GF-D8 (cell line): ENCODE data around the gene PTPN21.
"Not testable (repeated sequence)": the region's sequence is repeated elsewhere in the genome, so short reads cannot be mapped to it uniquely, and the experiment has no call there.

ENCODE experiments used
- DNase-seq: peaks from one replicate; lab custom pipeline; 2025; lab: John Stamatoyannopoulos, UW

PTPN21 gene

DNA sequence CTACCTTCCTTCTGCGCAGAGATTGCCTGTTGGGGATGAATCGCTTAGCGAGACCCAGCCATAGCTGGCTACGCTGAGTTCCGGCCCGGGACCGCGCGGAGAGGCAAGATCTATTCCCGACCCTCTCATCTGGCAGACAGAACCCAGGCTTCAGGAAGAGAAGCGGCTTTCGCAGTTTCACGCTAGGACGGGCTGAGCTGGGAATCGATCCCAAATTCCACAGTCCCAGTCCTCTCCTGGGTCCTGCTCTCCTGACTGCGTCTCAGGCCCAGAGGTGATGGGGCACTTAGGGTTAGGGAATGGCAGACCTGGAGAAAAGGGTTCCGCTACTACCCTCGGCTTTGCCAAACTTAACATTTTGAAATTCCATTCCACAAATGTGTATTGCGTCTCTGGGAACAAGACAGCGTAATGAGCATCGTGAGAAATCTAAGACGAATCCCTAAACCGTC, 2.8 kb downstream of the PTPN21 start:
- DNase-seq: no peak

DNA sequence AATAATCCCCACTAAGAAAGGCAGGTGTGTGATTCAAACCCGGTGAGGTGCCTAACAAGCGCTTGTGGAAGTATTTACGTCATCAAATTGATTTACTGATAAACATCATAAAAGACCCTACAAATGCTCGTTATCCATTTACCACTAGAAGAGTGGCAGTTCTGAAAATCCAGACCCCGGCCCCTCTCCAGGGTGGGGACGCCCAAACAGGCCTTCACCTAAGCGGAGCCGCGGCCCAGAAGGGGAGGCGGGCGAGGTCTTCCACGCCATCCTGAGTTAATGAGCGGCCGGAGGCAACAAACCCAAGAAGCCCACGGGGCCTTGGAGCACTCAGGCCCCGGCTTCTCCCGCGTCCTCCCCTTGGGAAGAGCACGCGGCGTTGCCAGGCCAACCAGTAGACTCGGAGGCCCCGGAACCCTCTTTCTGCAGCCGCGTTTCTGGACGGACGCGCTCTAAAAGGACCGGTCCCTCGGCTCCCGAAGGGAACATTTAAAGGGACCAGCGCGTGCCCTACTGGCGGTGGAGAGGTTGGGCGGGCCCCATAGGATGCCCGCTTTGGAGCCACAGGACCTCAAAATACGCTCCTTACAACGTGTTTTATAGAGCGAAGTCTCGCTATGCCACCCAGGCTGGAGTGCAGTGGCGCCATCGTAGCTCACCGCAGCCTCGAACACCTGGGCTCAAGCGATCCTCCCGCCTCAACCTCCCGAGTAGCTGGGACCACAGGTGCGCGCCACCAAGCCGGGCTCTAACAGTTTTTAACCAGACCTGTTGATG, 3.5 kb downstream of the PTPN21 start:
- DNase-seq: no peak

DNA sequence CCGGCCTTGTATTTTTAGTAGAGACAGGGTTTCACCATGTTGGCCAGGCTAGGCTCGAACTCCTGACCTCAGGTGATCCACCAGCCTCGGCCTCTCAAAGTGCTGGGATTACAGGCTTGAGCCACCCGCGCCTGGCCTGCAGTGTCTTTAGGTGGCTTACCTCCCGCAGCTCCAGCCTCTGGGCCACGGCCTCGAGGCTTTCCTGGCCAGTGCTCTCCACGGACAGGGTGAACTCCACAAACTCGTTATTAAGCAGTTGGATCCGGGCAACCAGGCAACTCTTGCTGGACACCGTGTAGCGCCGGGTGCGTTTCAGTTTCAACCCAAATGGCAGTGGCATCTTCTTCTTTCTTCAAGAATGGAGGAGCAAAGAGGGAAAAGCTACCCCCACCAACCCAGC, 4.7 kb downstream of the PTPN21 start:
- no peak for DNase-seq

DNA sequence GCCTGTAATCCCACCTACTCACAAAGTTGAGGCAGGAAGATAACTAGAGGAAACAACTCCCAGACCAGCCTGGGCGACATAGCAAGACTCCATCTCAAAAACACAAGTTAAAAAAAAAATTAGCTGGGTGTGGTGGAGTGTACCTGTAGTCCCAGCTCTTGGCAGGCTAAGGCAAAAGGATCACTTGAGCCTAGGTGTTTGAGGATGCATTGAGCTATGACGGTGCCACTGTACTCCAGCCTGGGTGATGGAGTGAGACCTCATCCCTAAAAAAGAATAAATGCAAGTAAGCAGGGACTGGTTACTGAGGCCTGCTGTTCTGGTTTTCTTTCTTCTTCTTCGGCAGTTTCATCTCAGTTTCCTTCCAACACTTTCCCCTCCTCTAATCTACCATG, 7.4 kb downstream of the PTPN21 start:
- no peak for DNase-seq

DNA sequence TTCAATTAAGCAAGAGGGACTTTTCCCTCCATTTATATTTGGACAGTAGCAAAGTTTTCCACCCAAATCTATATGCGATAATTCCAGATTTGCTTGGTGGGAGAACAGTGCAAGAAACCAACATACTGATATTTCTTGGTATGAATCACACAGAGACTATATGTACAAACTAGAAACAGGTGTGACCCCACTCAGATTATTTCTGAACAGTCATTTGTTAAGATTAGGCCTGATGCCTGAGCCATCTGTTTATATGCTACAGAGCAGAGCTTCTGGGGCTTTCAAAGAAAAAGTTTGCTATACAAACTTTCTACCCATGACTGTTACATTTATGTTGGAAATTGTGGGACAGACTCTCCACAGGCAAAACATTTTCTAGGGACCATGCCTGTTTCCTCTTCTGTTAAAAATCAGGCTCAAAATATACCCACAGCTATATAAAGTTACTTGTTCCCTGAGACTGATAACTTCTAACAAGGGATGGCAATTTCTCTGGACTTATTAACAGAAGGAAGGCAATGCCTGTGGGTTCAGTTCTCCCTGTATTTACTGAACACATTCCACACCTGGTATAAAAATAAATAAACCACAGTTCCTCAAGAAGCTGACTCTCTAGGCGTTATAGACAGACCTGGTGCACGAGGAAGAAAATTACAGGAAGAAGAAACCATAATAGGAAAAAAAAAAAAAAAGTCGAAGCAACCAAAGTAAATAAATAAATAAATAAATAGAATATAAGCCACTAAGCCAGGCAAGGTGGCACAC, 8.0 kb downstream of the PTPN21 start:
- DNase-seq: no peak

DNA sequence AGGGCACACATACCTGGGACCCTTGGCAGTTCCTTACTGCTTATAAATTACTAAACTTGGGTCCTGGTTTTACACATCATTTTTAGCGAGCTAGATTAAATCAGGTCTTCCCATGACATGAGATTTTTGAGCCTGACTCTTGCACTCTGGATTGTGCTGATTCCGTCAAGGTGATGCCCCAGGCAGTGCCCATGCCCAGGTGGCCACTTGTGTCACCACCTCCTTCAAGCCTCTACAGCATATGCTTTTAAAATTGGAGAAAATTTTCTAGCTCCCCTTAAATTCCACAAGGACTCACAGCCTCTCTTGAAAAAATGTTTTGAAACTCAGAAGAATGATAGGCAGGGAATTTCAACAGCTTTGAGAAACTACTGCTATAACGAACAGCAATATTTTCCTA, 9.6 kb downstream of the PTPN21 start:
- DNase-seq: no peak

DNA sequence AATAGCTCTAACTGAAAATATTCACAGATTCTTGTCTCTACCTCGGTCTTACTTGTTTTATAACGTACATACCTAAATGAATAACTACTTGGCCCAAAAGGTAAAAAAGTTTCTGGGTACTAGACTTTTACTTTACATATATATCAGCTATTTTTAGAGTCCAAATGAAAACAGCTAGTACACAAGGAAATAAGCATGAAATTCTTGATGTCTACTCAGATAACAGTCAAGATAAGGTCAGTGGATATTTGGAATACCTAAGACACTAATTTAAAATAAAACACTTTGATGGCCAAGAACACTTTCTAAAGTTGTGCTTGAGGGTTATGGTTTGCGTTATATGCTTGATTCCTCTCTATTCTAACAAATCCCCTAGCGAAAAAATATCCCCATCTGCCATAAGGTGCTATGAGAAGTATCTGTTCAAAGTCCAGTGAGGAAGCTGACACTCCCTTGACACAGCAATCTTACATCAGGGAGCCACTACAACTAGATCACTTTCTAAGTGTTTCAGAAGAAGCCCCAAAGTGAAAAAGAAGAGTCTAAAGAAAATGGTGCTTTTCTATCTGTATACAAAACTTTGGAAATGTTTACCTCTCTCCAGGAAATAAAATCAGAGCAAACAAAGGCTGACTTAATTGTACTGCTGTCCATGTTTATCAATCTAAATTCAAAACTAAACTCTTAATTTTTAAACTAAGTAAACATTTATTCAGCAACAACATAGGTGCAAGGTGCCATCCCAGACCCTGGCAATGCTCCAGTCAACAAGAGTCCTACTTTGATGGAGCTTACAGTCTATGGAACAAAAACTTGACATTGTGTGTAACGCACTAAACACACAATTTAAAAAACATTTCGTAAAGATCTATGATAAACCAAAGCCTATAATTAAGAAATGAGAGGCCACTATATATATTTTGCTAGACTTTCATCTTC, 11.7 kb downstream of the PTPN21 start:
- no peak for DNase-seq

DNA sequence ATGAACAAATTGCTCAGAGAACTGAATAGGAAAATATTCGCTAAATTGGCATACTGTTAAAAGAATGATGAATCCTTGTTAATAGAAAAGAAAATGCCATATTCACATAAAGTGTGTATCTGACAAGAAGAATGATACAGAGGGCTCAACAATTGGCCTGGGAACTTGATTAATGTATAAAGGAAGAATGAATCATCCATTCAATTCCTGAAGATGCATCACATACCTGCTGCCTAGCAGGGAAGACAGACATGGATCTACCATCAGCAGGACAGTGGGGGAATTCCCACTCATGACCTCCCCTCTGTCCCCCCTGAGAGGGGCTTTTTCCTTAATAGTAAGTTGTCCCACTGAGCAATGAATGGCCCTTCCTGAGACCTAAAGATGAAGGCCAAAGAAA, 13.5 kb downstream of the PTPN21 start:
- DNase-seq: no peak

DNA sequence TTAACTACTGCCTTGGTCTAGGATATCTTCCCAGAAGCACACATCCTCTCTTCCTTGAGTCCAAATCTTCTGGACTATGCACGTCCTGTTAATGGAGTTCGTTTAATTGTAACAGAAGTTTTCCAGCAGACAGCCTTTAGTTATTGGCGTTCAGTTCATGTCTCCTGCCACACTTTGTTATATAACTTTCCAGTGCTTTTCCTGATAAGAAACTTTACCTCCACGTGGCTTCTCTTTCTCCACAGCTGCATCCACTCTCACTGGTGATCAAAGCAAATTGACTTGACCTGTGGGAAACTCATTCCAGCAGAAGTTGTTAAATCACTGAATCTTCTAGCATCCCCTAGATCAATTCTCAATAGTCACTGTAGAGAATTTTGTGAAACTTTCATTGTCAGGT, 19.0 kb downstream of the PTPN21 start:
- DNase-seq: no peak

DNA sequence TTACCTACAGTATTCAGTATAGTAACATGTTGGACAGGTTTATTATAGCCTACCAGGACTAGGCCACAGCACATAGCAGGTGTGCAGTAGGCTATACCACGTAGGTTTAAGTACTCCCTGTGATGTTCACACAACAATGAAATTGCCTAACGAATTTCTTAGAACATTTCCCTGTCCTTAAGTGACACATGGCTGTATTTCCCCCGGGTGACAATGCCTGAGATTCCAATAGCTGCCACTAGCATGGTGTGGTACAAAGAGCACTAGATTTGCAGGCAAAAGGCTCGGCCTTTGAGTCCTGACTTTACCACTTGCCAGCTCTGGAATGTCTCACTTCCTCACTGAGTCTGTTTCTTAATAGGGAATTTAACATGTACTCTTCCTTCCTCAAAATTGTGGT, 19.7 kb downstream of the PTPN21 start:
- DNase-seq: peak; percentile 0

DNA sequence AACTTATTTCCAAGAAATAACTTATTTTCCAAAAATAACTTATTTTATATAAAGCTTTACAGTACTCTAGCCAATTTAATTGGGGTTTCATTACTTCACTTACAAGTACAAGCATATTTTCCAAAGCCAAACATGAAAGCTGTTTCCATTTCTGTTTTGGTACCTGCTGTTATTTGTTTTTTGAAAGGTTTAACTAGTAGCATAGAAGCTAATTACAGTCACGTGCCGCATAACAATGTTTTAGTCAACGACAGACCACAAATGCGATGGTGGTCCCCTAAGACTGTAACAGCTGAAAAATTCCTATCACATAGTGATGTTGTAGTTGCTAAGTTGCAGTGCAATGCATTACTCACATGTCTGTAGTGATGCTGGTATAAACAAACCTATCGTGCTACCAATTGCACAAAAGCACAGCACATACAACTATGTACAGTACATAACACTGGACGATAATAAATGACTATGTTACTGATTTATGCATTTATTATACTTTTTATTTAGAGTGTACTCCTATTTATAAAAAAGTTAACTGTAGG, 21.7 kb downstream of the PTPN21 start:
- no peak for DNase-seq

DNA sequence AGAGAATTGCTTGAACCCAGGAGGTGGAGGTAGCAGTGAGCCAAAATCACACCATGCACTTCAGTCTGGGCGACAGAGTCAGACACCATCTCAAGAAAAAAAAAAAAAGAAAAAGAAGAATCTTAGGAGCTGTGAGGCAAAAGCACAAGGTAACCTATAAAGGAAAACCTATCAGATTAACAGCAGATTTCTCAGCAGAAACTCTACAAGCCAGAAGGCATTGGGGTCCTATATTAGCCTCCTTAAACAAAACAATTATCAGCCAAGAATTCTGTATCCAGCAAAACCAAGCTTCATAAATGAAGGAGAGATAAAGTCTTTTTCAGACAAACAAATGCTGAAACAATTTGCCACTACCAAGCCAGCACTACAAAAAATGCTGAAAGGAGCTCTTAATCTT, 24.9 kb downstream of the PTPN21 start:
- DNase-seq: not testable (repeated sequence)

DNA sequence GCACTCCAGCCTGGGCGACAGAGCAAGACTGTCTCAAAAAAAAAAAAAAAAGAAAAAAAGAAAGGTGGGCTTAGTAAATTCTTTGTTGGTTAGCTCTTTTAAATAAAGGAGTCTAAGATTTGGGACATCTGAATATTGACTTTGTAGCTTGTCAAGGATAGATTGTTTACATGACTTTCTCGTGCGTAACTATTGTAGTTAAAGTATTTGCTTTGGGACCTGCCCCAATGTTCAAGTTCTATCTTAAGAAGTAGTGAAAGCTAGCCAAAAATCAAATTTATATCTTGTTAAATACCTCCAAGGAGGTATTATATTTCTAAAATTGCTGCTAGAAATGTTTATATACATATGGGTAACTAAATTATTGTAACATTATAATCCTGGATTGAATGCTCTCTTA, 32.4 kb downstream of the PTPN21 start:
- no peak for DNase-seq

DNA sequence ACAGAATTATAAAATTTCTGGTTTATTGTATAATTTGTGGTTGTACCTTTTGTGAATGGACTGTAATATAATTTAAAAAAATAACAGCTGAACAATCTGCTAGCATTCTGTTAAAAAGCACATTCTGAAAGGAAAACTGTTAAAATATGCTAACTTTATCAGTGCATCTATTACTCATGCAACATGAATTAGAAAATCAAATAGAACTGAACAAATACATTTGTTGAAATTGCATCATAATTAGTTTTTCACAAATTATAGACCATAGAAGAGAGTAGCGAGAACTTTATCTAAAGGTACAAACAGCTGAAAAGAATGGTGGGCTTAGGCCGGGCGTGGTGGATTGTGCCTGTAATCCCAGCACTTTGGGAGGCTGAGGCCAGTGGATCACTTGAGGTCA, 33.0 kb downstream of the PTPN21 start:
- no peak for DNase-seq

DNA sequence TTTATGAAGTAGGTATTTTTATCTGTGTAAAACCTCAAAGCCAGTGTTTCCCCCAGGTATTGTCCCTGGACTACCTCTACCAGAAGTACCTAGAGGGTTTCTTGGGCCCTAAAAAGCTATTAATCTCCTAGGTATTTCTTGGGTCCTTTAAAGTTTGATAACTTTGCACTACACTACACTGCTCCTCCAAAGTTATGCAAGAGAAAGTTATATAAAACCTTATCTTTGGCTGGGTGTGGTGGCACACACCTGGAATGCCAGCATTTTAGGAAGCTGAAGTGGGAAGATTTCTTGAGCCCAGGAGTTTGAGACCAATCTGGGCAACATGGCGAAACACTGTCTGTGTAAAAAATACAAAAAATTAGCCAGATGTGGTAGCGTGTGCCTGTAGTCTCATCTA, 34.9 kb downstream of the PTPN21 start:
- DNase-seq: no peak

DNA sequence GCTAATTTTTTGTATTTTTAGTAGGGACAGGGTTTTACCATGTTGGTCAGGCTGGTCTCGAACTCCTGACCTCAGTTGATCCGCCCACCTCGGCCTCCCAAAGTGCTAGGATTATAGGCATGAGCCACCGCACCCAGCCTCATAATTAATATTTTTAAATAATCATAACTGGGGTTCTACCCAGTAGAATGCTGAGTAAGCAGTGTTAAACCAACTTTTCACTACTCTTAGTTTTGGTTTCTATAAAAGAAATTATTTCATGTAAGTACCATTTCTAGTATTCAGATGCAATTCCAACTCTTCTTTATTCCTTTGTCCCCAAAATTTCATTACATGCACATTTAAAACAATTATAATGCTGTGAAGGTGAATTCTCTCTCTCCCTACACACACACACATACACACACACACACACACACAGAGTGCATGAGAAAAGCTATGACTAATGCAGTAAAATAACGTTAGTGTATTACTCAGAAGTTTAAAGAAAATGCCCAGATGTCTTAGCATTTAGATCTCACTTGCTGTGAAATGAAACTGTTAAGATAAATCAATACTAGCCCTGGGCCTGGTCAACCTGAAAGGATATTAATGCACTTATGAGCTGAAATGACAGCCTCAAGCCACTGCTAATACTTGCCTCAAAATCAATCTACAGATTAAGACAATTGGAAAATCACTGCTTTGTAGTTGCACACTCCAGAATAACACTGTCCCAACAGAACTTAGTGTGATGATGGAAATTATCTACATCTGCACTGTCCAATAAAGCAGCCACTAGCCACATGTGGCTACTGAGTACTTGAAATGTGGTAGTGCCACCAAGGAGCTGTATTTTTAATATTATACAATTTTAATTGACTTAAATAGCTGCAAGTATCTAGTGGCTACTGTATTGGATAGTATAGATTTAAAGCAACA, 36.0 kb downstream of the PTPN21 start:
- no peak for DNase-seq

DNA sequence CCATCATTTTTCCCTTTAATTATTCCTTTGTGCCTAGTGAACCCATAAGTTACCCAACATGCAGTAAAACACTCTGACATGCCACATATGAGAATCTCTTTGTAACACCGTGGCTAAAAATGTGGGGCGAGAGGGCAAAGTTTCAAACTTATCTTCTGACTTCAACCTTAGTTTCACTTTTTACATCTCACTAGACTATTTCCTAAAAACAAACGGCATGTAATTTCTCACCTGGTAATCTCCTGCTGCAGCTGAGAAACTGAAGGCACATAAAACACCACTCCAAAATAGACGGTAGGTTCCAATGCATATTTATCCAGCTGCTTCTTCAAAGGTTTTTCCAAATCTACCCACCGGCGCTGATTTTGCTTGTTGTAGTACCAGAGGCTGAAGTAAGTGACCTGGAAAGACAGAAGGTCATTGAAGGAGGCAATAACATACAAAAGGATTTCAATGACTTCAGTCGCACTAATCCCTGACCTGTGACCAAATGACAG, 37.9 kb downstream of the PTPN21 start:
- DNase-seq: no peak

DNA sequence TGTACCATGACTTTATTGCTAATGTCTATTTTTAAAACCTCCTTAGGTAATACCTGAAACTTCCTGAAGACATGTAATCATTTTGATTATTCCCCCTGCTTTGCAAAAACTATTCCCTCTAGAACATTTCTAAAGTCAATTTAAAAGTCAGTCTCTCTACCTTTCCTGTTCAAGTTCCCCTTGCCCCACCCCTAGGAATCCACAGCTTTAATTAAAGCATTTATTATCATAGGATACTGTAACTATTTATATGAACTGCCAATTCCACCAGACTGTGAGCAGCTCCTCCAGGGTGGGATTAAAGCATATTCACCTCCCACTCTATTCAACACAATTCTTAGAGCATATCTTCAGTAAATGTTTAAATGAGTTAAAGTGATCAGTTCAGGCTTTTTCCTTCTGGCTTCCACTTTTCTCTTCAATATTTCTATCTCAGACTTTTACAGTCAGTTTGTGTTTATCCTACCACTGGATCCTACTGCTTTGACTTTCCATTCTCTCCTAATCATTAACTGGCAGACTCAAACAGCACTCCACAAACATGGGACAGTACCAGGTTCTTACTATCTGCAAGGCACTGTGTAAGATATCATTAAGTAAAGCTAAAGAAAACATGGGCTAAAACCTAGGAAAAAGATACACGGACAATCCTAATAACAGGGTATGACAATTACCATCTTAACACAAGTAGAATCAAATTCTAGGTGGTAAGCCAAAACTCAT, 39.1 kb downstream of the PTPN21 start:
- DNase-seq: no peak

DNA sequence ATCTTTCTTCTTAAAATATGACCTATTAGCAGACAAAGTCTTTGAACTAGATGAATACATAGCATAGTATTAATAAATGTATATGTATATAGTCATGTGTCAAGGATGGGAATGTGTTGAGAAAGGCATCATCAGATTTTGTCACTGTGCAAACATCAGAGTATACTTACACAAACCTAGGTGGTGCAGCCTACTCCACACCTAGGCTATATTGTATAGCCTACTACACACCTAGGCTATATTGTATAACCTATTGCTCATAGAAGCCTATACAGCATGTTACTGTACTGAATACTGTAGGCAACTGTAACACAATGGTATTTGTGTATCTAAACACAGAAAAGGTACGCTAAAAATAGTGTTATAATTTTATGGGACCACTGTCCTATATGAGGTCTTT, 47.6 kb downstream of the PTPN21 start:
- no peak for DNase-seq

DNA sequence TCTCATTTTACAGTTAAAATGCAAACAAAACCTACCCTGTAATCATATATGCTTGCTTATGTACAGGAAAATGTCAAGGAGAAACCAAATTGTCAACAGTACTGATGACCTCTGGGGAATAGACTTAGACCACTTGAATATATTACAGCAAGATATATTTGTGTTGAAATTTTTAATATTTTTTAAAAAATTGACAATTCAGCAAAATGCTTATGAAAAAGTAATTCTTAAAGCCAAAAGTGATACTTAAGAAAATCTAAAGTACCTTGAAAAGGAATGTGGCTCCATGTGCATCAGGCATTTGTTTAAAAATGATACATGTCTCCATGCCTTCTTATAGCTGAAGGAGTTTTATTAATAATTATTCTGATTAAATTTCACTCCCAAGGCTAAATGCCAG, 49.2 kb downstream of the PTPN21 start:
- DNase-seq: no peak
